Osteocyte (in vitro differentiated cells): ENCODE data around the gene CLIP4. TPM values are rescaled to one million over a fixed set of nuclear protein-coding genes. Genes with fewer than 3 reads are reported as not detected.

Experiments used
- DNase-seq: peaks from one replicate; pipeline ENCODE4 v3.0.0; 2021; ENCODE audit warnings: mixed read lengths; ENCODE audit not compliant: unreplicated experiment; ENCODE audit errors: extremely low spot score
- H3K27ac Mint-ChIP-seq: one replicate; pipeline ENCODE4 v1.8.0; 2021; ENCODE audit warnings: mild to moderate bottlenecking, mixed read lengths; ENCODE audit not compliant: unreplicated experiment
- H3K27me3 Mint-ChIP-seq: one replicate; pipeline ENCODE4 v1.8.0; 2021; ENCODE audit warnings: mixed read lengths; ENCODE audit not compliant: unreplicated experiment
- H3K36me3 Mint-ChIP-seq: one replicate; pipeline ENCODE4 v1.8.0; 2021; ENCODE audit warnings: mixed read lengths; ENCODE audit not compliant: unreplicated experiment
- H3K4me1 Mint-ChIP-seq: one replicate; pipeline ENCODE4 v1.8.0; 2021; ENCODE audit warnings: mixed read lengths; ENCODE audit not compliant: unreplicated experiment
- H3K4me3 Mint-ChIP-seq: one replicate; pipeline ENCODE4 v1.8.0; 2021; ENCODE audit warnings: mild to moderate bottlenecking, moderate library complexity, mixed read lengths; ENCODE audit not compliant: unreplicated experiment
- H3K9me3 Mint-ChIP-seq: one replicate; pipeline ENCODE4 v1.8.0; 2021; ENCODE audit warnings: mixed read lengths; ENCODE audit not compliant: unreplicated experiment
- CTCF ChIP-seq: fragments of 200-600 bp; sonication (generic); IDR thresholded peaks from 2 replicates; pipeline ENCODE4 v1.5.0; 2021; ENCODE audit warnings: antibody characterized with exemption, mild to moderate bottlenecking, moderate library complexity
- total RNA-seq: library from RNA; stranded (reverse); gene quantifications from 2 replicates; pipeline ENCODE4 v1.2.1, GENCODE V29; 2021

The CLIP4 gene
- total RNA-seq, 1 donor from 2014 or later = 24.6 TPM

GRCh38 chr2:29202819-29203495 lies 87.7 kb downstream of the CLIP4 start:
- DNase-seq = no peak
- no peaks in the 10 kb centered on the region for H3K9me3 Mint-ChIP-seq

GRCh38 chr2:29206941-29207340 lies 91.7 kb downstream of the CLIP4 start:
- no peaks in the 10 kb centered on the region for H3K9me3 Mint-ChIP-seq
- H3K4me1 Mint-ChIP-seq = no peaks in the 10 kb centered on the region
- H3K27ac Mint-ChIP-seq = no peak overlapping the region
- no peak overlapping the region for H3K4me3 Mint-ChIP-seq
- H3K27me3 Mint-ChIP-seq = no peaks in the 10 kb centered on the region
- TF ChIP-seq CTCF = no peak
- no peak for DNase-seq
- no peaks in the 10 kb centered on the region for H3K36me3 Mint-ChIP-seq

More at GRCh38 chr2:29202819-29203495, 87.7 kb downstream of the CLIP4 start:
- Mint-ChIP-seq H3K4me1 (no peaks in the 10 kb centered on the region), H3K27ac (no peak overlapping the region), H3K27me3 (no peaks in the 10 kb centered on the region), H3K36me3 (no peaks in the 10 kb centered on the region), H3K4me3 (no peak overlapping the region)
- TF ChIP-seq CTCF = no peak

DNA sequence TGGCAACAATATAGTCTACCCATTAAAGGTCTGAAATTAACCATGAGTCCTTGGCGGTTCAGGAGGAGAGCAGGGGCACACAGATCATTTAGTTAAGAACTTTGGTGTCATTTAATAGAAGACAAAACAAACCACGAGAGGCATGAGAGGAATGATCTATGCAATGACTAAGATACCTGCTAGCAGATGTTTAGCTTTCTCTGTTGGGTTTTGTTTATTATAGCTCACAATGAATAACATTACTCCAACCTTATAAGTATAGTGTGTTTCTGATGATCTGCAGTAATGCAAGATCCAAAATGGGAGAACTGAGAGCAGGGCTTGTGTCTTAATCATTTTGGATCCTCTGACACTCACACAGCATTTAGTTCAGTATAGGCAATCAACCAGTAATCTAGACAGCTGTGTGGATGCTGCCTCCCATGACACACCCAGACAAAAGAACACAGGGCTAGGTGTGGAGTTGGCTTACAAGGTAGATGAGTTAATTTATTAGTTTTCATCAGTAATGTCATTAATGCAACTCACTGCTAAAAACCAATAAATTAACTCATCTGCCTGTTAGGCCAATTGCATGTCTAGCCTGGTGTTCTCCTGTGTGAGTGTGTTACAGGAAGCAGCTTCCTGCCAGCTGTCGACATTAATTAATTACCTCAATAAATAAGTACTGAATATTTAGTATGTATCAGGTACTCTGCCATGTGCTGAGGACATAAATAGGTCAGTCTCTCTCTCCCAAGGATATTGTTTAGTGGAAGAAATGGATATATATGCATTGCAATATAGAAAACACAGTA lies 92.3 kb downstream of the CLIP4 start:
- Mint-ChIP-seq H3K4me3 (no peak overlapping the region), H3K36me3 (no peaks in the 10 kb centered on the region), H3K4me1 (no peaks in the 10 kb centered on the region), H3K27me3 (no peaks in the 10 kb centered on the region), H3K9me3 (no peaks in the 10 kb centered on the region), H3K27ac (no peak overlapping the region)
- DNase-seq = no peak
- no peak for TF ChIP-seq CTCF

DNA sequence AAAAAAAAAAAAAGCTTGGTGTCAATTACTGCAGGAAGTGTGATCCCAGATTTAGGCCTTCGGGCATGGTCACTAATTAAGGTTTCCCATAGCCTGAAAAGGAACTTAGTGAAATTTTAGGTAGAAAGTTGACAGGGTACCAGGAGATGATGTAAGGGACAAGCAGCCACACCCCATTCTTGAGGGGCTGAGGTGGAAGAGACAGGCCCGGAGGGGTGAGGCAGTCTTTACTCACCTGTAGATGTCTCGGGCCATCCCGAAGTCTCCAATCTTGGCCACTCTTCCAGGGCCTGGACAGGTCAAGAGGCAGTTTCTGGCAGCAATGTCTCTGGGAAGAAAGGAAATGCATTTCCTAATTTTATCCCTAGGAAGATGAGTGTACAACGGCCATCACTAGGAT lies 94.3 kb downstream of the CLIP4 start:
- no peak for TF ChIP-seq CTCF
- Mint-ChIP-seq H3K4me1 (no peaks in the 10 kb centered on the region), H3K36me3 (no peaks in the 10 kb centered on the region), H3K27ac (no peak overlapping the region), H3K27me3 (no peaks in the 10 kb centered on the region), H3K4me3 (no peak overlapping the region), H3K9me3 (no peaks in the 10 kb centered on the region)
- no peak for DNase-seq

DNA sequence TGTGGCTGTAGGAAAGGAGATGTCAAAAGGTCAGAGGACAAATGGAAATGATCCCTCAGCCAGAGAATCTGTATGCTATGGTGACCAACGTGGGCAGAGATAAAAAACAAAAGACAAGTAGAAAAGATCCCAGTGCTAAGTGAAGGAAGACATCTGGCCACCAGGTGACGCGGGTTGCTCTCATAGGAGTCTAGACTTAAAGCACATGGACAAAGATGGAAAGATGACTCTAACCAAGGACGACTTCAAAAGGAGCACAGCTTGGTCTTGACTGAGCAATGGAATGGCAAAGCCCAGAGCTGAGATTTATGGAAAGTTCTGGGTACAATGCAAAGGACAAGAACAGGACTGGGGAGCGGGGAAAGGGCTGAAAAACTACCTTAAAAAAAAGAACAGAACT lies 96.8 kb downstream of the CLIP4 start:
- Mint-ChIP-seq H3K9me3 (no peaks in the 10 kb centered on the region), H3K36me3 (no peaks in the 10 kb centered on the region), H3K4me1 (no peaks in the 10 kb centered on the region), H3K4me3 (no peak overlapping the region), H3K27ac (no peak overlapping the region), H3K27me3 (no peaks in the 10 kb centered on the region)
- DNase-seq = no peak
- TF ChIP-seq CTCF = peak; percentile 28
